Fibroblast of skin of right biceps (primary cell): ENCODE results near the gene PCNX1.
"Not testable (repeated sequence)": the region's sequence is repeated elsewhere in the genome, so short reads cannot be mapped to it uniquely, and the experiment has no call there.

Source experiments
- DNase-seq: peaks from one replicate; pipeline ENCODE4 v3.0.0-alpha.2; 2013

Gene PCNX1

DNA sequence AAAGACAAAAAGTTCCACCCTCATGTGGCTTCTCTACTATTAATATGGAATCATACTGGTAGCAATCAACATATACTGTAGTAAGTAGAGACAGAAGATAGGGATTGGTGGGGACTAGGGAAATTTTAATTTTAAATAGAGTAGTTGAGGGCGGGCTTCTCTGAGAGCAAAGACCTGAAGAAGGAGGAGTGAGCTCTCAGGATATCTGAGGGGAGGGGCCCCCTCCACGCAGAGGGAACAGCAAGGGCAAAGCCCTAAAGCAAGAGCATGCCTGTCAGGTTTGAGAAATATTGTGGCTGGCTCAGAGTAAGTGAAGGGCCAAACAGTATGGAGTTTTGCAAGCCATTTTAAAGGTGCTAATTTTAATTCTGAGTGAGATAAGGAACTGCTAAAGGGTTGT is 64.3 kb downstream of the PCNX1 start:
- no peak for DNase-seq

DNA sequence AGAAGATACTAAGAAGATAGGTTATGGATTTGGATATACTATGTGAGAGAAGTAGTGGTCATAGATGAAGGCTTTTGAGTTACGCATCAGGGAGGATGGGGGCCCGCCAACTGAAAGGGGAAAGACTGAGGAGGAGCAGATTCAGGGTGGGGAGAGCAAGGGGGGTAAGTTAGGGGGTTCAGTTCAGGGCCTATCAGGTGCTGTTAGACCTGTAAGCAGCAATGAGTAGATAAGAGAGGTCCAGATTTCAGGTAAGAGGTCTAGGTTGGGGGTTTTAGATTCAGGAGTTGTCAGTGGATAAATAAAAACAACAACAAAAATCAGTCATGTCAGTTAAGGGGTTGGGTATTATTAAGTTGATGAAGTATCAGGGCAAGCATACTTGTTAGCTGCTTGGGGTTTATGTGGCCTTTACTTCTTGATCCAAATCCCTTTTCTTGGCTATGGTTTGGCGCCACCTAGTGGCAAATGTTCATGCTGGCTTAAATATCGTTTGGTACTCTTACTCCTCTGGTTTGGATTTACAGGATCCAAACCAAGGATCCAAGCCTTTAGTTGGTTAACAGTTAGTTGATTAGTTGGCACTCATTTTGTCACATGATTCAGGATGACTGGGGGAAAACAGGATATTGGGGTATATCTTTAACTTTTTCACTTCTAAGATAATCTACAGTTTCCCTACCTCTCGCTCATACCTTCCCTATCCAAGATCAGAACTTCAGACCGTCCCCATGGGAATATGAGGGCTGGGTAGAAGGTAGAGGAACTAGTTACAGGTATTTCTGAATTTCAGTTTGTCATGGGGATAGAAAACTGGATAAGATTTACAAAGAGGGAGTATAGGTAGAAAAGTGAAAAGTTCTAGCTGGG is 65.1 kb downstream of the PCNX1 start:
- peak; percentile 80 for DNase-seq

DNA sequence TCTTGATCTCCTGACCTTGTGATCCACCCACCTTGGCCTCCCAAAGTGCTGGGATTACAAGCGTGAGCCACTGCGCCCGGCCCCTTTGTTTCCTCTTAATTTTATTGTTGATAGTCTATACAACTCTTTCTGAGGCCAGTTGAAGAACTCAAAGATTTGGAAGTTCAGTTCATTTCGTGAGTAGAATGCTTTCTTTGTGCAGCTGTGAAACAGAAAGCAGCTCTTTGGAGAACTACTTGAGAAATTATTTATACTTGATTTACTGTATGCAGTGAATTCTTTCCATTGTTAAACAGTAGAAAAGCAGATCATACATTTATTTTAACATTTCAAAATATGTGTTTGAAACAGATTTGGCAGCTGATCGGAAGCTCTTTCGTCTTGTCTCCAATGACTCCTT is 69.3 kb downstream of the PCNX1 start:
- no peak for DNase-seq

DNA sequence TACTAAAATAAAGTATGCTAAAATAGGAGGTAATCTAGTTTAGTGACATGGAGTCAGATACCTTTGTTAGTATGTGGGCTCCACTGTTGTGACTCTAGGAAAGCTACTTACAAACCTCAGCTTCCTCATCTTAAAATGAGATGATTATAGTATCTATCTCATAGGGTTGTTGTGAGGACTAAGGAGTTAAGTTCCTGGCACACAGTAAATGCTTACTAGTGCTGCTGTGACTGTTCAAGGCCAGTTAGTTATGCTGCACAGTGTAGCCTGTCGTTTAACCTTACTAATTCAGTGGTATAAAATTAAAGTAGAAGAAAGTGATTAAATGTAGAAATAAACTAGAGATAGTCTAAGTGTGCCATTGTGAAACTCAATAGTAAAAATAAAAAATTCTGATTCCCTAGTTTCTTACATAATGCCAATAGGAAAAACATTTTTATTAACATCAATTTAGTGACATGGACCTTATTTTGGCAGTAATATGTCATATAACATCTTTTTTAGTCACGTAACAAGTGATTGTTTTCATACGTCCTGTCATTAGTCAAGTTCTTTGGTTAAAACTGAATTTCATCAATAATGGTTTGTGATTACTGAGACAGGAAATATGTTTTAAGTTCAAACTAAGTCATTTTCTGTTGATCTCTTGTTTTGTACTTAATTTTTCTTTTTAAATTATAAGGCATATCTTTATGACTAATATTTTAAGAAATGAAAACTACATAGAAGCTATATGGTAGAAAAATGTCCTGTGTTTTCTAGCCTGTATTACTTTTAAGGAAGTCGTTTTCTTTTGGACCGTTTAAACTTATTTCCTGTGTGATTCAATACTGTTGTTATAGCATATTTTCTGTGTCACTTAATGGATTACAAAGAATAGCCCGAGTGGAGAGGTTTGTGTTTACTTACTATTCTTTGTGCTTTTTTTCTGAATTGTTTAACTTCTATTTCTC is 74.0 kb downstream of the PCNX1 start:
- no peak for DNase-seq

DNA sequence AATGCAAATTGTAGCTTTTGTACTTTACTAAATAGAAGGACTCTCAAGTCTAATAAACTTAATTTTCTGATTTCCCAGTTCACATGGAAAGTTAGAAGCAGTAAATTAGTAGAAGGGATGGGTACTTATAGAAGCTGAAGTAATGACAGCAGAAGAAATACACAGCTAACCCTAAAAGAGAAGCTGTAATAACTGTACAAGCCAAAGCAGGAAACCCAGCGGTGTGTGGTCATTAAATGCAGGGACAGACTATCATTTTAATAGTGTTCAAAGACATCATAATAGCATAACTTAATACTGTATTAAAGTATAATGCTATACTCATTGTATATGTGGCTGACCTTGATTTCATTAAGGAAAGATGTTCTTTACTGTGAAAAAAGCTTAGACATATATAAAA is 74.9 kb downstream of the PCNX1 start:
- no peak for DNase-seq

DNA sequence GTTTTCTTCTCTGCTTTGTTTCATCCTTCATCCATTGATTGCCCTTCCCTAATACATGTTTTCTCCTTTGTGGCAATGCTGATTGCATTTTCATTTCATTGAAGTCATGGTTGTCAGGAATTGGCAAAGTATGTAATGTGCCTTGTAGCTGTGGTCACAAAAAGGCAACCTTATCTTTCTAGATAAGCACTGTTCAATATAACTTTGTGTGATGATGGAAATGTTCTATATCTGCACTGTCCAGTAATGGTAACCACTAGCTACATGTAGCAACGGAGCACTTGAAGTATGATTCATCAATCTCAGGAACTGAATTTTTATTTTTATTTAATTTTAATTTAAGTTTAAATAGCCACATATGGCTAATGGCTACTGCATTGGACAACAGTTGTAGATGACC is 79.8 kb downstream of the PCNX1 start:
- DNase-seq, result no peak

DNA sequence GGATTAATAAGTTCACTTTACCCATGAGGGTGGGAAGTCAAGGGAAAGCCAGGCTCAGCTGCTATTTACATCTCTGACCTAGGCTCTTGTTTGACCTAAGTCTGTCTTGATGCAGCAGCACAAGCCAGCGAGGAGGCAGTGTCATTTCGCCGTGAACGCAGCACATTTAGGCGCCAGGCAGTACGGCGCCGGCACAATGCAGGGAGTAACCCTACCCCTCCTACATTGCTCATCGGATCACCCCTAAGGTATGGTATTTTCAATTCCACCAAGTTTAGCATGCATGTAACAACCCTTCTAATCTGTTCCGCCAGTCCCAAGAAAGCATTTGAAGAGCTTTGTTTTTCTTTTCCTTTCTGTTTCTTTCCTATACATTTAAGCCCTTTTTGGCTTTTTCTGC is 81.2 kb downstream of the PCNX1 start:
- DNase-seq, result no peak

DNA sequence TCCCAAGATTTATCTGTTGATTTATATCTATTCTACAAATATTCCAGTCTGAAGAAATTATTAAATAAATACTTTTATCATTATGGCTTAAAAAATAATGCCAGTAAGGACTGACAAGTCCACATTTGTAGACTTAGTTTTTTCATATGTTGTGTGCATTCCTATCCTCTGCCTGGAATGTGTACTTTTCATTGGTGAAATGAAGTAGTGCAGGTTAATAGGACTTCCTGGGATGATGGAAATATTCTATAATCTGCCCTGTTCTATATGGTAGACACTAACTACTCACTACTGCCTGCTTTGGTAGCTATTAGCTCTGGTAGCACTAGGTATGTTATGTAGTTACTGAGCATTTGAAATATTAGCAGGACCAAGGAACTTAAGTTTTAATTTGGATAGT is 86.7 kb downstream of the PCNX1 start:
- no peak for DNase-seq

DNA sequence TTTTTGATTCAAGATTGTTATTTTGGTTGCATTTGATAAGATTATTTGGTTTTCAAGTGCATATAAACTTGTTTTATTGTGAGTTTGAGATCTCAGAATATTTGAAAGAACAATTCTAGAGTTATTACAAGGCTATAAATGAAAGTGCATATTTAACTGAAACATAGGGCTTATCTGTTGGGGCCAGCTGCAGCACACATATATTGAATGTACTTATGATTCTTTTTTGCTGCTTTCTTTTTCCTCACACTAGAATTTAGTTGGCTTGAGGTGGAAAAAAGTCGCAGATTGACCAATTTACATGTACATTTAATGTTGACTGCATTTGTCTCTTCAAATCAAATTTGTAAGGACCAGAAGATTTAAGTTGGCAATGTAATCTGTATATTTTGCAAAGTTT is 88.0 kb downstream of the PCNX1 start:
- no peak for DNase-seq

DNA sequence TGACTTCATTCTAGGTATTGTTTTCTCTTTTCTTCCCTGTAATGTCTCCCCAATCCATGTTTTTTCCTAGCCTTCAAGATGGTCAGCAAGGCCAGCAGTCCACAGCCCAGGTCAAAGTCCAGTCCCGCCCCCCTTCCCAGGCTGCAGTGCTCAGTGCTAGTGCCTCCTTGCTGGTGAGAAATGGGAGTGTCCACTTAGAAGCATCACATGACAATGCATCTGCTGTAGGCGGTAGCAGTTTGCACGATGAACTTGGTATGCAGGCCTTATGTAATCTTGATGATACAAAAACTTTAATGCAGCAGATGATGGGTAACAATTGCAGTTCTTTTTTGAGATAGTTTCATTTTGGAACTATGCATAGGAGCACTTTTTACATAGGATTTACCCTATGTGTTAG is 88.4 kb downstream of the PCNX1 start:
- peak; percentile 14 for DNase-seq

DNA sequence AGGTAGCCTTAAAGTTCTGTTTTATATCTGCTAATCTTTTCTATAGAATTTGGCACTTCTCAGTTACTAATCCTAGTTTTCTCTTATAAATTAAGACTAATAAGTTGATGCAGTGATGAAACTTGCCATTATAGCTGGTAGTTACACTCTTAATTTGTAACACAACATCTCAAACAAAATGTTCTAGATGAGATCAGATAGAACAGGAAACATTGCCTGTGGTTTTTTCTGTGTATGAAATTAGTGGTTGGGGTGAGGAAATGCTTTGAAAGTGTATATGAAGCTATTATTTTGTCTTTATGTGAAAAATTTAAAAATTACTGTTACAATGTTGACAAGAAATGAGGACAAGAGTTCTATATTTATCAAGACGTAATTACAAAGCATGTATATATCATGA is 91.9 kb downstream of the PCNX1 start:
- DNase-seq, result no peak

DNA sequence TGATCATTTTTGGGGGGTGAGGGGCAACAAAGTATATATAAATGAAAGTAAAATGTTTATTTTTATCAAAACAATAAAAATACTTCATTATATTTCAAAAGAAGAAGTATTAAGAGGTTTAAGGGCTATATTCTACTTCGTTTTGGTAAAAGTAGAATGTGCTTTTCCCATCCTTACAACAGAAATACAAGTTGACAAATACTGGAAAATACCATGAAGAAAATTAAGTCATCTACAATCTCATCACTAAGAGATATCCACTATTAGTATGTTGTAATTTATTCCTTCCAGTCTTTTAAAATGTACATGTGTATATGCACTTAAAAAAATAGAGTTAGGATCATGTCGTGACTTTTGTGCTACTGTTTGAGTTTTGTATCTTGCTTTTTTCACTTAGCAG is 92.8 kb downstream of the PCNX1 start:
- no peak for DNase-seq

DNA sequence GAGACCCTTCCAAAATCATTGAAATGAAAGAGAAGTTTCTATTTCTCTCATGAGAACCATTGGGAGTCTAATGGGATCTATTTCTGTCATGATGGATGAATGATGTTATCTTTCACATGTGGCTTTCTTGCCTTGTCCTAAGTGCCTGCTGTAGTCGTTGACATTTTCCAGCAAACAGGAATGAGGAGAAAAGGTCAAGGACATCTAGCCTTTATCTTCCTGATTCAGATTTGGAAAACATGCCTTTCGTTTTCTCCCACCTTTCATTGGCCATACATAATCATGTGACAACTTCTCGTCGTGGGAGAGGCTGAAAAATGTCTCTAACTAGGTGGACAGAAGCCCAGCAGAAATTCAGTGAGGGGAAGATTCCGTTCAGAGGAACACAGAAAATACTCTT is 94.5 kb downstream of the PCNX1 start:
- no peak for DNase-seq

DNA sequence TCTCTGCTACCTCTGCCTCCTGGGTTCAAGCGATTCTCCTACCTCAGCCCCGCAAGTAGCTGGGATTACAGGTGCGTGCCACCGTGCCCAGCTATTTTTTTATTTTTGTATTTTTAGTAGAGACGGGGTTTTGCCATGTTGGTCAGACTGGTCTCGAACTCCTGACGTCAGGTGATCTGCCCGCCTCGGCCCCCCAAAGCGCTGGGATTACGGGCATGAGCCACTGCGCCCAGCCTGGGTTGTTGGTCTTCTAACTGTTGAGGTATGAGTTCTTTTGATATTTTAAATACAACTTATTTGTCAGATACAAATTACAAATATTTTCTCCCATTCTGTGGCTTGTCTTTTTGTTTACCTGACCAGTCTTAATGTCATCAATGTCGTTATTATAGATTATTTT is 95.9 kb downstream of the PCNX1 start:
- DNase-seq, result no peak

DNA sequence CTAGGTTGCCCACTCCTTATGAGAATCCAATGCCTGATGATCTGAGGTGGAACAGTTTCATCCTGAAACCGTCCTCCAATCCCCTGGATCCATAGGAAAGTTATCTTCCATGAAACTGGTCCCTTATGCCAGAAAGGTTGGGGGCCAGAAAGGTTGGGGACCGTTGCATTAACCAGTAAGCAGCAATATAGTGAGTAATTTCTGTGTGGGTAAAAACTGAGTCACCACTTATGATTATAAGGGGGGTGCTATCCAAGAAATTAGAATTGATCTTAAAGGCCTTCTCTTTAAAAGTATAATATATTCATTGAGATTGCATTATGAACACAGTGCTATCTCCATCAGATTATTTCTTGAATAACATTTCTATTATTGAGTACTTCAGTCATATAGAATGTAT is 97.2 kb downstream of the PCNX1 start:
- DNase-seq, result peak; percentile 38

DNA sequence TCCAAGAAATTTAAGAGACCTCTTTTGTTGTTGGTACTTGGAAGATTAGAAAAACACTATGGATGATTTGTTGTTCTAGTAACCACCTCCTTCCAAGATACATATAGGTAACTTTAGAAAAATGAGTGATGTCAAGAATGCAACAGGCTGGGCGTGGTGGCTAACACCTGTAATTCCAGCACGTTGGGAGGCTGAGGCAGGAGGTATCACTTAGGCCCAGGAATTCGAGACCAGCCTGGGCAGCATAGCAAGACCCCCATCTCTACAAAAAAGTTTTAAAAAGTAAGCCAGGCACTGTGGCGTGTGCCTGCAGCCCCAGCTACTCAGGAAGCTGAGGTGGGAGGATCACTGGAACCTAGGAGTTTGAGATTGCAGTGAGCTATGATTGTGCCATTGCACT is 97.8 kb downstream of the PCNX1 start:
- no peak for DNase-seq

DNA sequence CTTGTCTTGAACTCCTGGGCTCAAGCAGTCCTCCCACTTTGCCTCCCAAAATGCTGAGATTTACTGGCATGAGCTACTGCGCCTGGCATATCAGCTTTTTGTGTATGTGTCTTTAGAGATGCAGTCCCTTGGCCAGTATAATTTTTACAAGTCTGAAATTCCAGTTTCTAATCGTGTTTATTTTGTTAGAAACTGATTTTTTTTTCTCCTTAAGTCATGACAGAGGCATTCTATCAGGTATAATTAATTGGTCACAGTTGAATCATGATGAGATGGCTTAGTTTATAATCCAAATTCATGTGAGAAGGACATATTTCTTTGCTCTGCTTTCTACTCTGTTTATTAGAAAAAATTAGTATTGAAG is 98.9 kb downstream of the PCNX1 start:
- no peak for DNase-seq

DNA sequence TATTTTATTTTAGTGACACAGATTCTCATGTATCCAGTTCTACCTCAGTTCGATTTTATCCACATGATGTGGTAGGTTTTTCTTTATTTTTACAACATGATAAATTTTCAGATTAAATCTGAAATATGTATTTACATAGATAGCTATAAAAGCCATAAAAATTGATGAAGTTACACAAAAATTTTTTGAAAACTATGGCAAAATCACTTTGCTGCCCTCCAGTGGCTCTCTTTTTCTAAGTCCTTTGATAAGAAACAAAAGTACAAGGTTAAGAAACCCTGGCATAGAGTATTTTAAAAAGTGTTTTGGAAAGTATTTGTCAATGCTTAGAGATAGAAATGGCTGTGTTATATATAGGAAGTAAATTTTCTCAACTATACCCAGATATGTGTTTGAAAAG is 104.2 kb downstream of the PCNX1 start:
- DNase-seq, result no peak

DNA sequence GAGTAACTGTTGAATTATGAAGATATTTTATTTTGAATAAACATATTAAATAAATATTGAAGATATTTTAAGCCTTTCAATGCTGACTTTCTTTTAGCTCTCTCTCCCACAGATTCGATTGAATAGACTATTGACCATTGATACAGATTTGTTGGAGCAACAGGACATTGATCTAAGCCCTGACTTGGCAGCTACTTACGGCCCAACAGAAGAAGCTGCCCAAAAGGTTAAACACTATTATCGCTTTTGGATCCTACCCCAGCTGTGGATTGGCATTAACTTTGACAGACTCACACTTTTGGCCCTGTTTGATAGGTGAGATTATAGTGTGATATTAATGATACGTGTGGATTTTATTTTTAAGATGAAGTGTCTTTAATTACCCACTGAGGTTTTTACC is 105.6 kb downstream of the PCNX1 start:
- DNase-seq, result no peak

DNA sequence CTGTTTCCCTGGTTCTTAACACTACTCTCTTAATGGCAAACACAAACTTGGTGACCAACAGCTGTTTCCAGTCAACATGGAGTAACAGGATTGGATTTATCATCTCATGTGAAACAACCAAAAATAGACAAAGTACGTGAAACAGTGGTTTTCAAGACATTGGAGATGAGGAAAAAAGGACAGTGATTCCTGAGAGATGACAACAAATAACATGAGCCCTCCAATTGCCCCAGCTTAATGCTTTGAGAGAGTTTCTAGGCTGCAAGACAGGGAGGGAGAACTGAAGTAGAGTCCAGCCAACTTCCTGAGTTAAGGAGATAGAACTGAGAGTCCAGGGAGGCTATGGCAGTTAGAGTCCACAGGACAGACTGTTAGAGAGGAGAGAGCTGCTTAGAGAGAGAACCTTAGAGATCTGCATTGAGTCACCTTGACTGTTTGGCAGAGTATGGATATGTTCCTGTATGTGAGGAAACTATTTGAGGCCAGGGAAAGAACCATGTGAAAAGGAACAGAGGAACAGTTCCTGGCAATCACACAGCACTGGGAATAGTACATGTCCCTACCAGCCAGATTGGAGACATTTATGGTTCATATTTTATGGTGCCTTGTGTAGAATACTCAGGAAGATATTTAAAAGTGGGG is 106.4 kb downstream of the PCNX1 start:
- no peak for DNase-seq

DNA sequence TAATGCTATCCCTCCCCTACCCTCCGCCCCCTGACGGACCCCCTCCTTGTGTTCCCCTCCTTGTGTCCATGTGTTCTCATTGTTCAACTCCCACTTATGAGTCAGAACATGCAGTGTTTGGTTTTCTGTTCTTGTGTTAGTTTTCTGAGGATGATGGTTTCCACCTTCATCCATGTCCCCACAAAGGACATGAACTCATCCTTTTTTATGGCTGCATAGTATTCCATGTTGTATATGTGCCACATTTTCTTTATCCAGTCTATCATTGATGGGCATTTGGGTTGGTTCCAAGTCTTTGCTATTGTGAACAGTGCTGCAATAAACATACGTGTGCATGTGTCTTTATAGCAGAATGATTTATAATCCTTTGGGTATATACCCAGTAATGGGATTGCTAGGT is 112.7 kb downstream of the PCNX1 start:
- not testable (repeated sequence) for DNase-seq

DNA sequence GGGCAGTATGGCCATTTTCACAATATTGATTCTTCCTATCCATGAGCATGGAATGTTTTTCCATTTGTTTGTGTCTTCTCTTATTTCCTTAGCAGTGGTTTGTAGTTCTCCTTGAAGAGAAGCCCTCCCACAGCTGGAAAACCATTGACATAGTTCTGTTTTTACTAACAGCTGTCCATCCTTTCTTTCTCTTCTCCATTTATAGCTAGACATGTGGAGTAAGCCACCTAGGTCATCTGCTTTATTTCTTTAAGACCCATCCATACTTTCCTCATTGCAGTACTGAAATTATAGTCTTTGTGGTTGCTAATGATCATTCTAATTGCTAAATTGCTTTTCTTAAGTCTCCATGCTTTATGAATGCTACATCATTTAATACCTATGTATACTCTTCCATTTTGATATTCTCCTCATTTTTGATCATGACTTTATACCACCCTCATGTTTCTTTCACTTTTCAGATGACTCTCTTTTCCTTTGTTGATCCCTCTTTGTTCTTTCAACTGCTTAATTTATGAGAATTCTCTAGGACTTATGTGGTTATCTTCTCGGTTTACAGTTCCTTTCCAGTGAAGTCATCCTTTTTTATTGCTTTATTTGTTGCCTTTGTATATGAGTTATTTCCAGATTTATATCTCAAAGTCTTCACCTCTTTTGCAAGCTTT is 114.2 kb downstream of the PCNX1 start:
- DNase-seq, result peak; percentile 81
